GM23338 (cell line): Measurements from ENCODE around the gene ATAD2B. TPM values are rescaled to one million over a fixed set of nuclear protein-coding genes. Genes with fewer than 3 reads are reported as not detected.

Experiments used
- ATAC-seq: fragments of 200-7000 bp; cut with Tn5 transposase; 3 replicates; pipeline ENCODE4 v1.9.1; 2020
- DNase-seq: peaks from one replicate; pipeline ENCODE4 v3.0.0-alpha.2; 2015; ENCODE audit warnings: low spot score
- H2AFZ ChIP-seq: fragments of 200-600 bp; sonication (generic); 2 replicates; pipeline ENCODE4 v1.8.0; 2016; ENCODE audit warnings: antibody characterized with exemption, mild to moderate bottlenecking, moderate library complexity
- H3F3A ChIP-seq: fragments of 200-600 bp; sonication (generic); replicated peaks from 2 replicates; pipeline ENCODE4 v1.8.0; 2017; ENCODE audit warnings: antibody characterized with exemption, mixed run types, low read depth
- H3K27ac ChIP-seq: fragments of 200-600 bp; sonication (generic); 2 replicates; pipeline ENCODE4 v1.6.1; 2016; ENCODE audit warnings: low read depth
- H3K27me3 ChIP-seq: fragments of 200-600 bp; sonication (generic); 2 replicates; pipeline ENCODE4 v1.8.0; 2016; ENCODE audit warnings: mild to moderate bottlenecking, mixed run types, moderate library complexity; ENCODE audit not compliant: insufficient read depth
- H3K36me3 ChIP-seq: fragments of 200-600 bp; sonication (generic); 2 replicates; pipeline ENCODE4 v1.8.0; 2016; ENCODE audit warnings: mild to moderate bottlenecking; ENCODE audit not compliant: insufficient read depth
- H3K4me1 ChIP-seq: fragments of 200-600 bp; sonication (generic); 2 replicates; pipeline ENCODE4 v1.8.0; 2016; ENCODE audit warnings: mild to moderate bottlenecking, moderate library complexity; ENCODE audit not compliant: insufficient read depth
- H3K4me2 ChIP-seq: fragments of 200-600 bp; sonication (generic); 2 replicates; pipeline ENCODE4 v1.7.1; 2017; ENCODE audit warnings: mixed run types
- H3K4me3 ChIP-seq: fragments of 200-600 bp; sonication (generic); 2 replicates; pipeline ENCODE4 v1.6.1; 2016; ENCODE audit warnings: mixed run types
- H3K79me2 ChIP-seq: fragments of 200-600 bp; sonication (generic); replicated peaks from 2 replicates; pipeline ENCODE4 v1.8.0; 2017; ENCODE audit warnings: mild to moderate bottlenecking; ENCODE audit not compliant: insufficient read depth
- H3K9me2 ChIP-seq: fragments of 200-600 bp; sonication (generic); 2 replicates; pipeline ENCODE4 v1.8.0; 2017; ENCODE audit not compliant: insufficient read depth
- H4K20me1 ChIP-seq: fragments of 200-600 bp; sonication (generic); replicated peaks from 2 replicates; pipeline ENCODE4 v1.8.0; 2017; ENCODE audit warnings: mild to moderate bottlenecking; ENCODE audit not compliant: insufficient read depth
- H3K27ac Mint-ChIP-seq: 2 replicates; pipeline ENCODE4 v1.8.0; 2020; ENCODE audit warnings: inconsistent platforms, mild to moderate bottlenecking, moderate library complexity, mixed read lengths
- H3K27me3 Mint-ChIP-seq: 3 replicates; pipeline ENCODE4 v1.8.0; 2022; ENCODE audit warnings: low read depth, mild to moderate bottlenecking, moderate library complexity, mixed read lengths, inconsistent platforms; ENCODE audit not compliant: insufficient read depth, poor library complexity
- H3K36me3 Mint-ChIP-seq: 3 replicates; pipeline ENCODE4 v1.8.0; 2021; ENCODE audit warnings: low read depth, mild to moderate bottlenecking, inconsistent platforms, moderate library complexity, mixed read lengths
- H3K4me1 Mint-ChIP-seq: 3 replicates; pipeline ENCODE4 v1.8.0; 2020; ENCODE audit warnings: mild to moderate bottlenecking, inconsistent platforms, mixed read lengths
- H3K4me3 Mint-ChIP-seq: 3 replicates; pipeline ENCODE4 v1.8.0; 2021; ENCODE audit warnings: moderate library complexity, mild to moderate bottlenecking, inconsistent platforms, mixed read lengths
- H3K9me3 Mint-ChIP-seq: 3 replicates; pipeline ENCODE4 v1.8.0; 2020; ENCODE audit warnings: moderate library complexity, mild to moderate bottlenecking, inconsistent platforms, mixed read lengths
- CREB1 ChIP-seq: fragments of 250-450 bp; sonication (Bioruptor Pico); IDR thresholded peaks from 2 replicates; pipeline ENCODE4 v1.5.0; 2020; ENCODE audit warnings: low read depth, mild to moderate bottlenecking, moderate library complexity
- NANOG ChIP-seq: IDR thresholded peaks from 2 replicates; pipeline ENCODE4 v1.6.1; 2016; ENCODE audit warnings: antibody characterized with exemption, borderline replicate concordance
- POLR2AphosphoS5 ChIP-seq: IDR thresholded peaks from 2 replicates; pipeline ENCODE4 v1.6.1; 2016; ENCODE audit warnings: antibody characterized with exemption, low read depth
- STAT1 ChIP-seq: IDR thresholded peaks from one replicate; pipeline ENCODE4 v1.6.1; 2016; ENCODE audit warnings: antibody characterized with exemption; ENCODE audit not compliant: unreplicated experiment
- ZNF114 ChIP-seq: fragments of 250-450 bp; sonication (Bioruptor Pico); IDR thresholded peaks from 2 replicates; pipeline ENCODE4 v1.5.0; 2020; ENCODE audit warnings: mild to moderate bottlenecking, moderate library complexity
- ZNF331 ChIP-seq: fragments of 250-450 bp; sonication (Bioruptor Pico); IDR thresholded peaks from 2 replicates; pipeline ENCODE4 v1.5.0; 2020; ENCODE audit warnings: low read depth, mild to moderate bottlenecking, moderate library complexity
- polyA plus RNA-seq: library from polyadenylated mRNA; unstranded; fragments of >200 nt; fragmentation: Nextera tagmentation; extraction: Ambion mirVana; gene quantifications from 2 replicates; pipeline ENCODE4 v1.2.1, GENCODE V29; 2016
- total RNA-seq: library from RNA; depleted of rRNA; stranded (reverse); fragments of >200 nt; shearing (Covaris generic); gene quantifications from 2 replicates; pipeline ENCODE4 v1.2.3, GENCODE V29; 2014
- TF ChIP-seq, protein P1 (sequence below), 2 experiments: fragments of 200-600 bp in 1 of 2; sonication (generic) in 1 of 2; conservative IDR thresholded peaks; 2 replicates each; pipeline versions ENCODE4 v1.5.1 to v1.6.1; 2016 to 2017; ENCODE audit warnings: antibody characterized with exemption in 2 of 2, low read depth in 2 of 2, mild to moderate bottlenecking in 2 of 2, moderate library complexity in 1 of 2
- TF ChIP-seq, protein P2 (sequence below): IDR thresholded peaks from 2 replicates; pipeline ENCODE4 v1.6.1; 2016; ENCODE audit warnings: antibody characterized with exemption
- TF ChIP-seq, protein P3 (sequence below): IDR thresholded peaks from one replicate; pipeline ENCODE4 v1.6.1; 2018; ENCODE audit warnings: antibody characterized with exemption; ENCODE audit not compliant: unreplicated experiment
- TF ChIP-seq, protein P4 (sequence below): fragments of 250-450 bp; sonication (Bioruptor Pico); IDR thresholded peaks from 2 replicates; pipeline ENCODE4 v1.5.0; 2020; ENCODE audit warnings: mild to moderate bottlenecking, moderate library complexity

Gene ATAD2B
- total and polyA plus RNA-seq, 2 experiments from 2014 or later: 12.4 to 19.3 TPM

DNA sequence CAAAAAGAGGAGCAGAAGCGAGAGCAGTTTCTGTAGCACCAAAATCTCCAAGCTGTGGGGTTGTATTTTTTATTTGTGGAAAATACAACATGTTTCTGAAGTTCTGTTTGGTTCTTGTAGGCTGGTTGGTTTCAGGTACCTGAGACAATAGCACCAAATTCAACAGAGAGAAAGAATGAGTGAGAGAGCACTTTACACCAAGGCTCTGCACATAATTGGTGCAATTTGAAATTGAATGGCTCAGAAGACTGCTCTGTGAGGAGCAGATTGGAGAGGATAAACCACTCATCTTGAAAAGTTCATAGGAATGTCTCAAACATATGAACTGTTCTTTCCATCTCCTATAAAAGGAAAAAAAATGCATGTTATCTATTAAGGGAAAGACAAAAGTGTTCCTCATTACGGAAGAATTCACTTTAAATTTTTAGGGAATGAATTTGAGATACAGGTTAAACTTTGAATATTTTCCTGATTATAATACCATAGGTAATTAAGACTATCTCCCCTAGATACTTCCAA lies 175.1 kb downstream of the ATAD2B start (continued):
- TF ChIP-seq ZNF331 (no peak), POLR2AphosphoS5 (no peak)

DNA sequence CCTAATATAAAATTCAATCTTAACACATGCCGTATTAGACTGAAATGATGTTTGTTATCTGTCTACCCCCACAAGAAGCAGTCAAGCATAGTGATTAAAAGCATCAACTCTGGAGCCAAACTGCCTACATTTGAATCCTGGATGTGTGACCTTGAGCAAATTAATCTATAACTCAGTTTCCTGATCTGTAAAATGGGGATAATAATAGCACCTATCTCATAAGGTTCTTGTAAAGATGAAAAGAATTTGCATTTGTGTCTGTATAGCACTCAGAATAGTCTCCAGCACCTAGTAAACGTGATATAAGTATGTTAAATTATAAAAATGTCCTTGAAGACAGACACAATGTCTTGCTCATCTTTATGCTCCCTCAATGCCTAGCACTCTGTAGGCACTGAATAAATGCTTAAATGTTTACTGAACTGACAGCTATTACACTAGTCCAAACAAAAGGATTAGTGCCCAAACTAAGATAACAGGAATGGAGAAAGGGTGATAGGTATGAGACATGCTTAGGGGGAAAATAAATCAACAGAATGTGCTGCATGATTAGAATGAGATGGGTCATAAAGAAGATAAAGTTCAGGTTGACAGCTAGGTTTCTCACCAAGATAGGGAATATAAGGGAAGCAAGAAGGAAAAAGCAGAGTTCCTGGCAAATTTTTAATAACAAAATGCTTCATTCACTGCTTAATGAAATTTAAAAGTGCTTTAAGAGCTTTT lies 180.6 kb downstream of the ATAD2B start:
- no peak overlapping the region for H3K27ac ChIP-seq
- no peaks in the 10 kb centered on the region for H3K27me3 Mint-ChIP-seq
- no peak overlapping the region for H3K27ac Mint-ChIP-seq
- H3K36me3 Mint-ChIP-seq: peaks cover 9% of the 10 kb centered on the region
- H3K36me3 ChIP-seq: no peaks in the 10 kb centered on the region
- H3K4me3 Mint-ChIP-seq: no peak overlapping the region
- H3K9me3 Mint-ChIP-seq: no peaks in the 10 kb centered on the region; the same call in 2 of the 3 replicates
- H3K4me2 ChIP-seq: no peak overlapping the region
- no peak for ATAC-seq
- H3K27me3 ChIP-seq: no peaks in the 10 kb centered on the region
- H3K4me3 ChIP-seq: no peak overlapping the region
- H2AFZ ChIP-seq: no peak overlapping the region
- H3F3A ChIP-seq: no peaks in the 10 kb centered on the region
- TF ChIP-seq CREB1 (CRISPR knock-in tag) (no peak), ZNF331 (no peak), STAT1 (no peak), ZNF114 (CRISPR knock-in tag) (no peak), NANOG (no peak)
- TF ChIP-seq, protein P1, sequence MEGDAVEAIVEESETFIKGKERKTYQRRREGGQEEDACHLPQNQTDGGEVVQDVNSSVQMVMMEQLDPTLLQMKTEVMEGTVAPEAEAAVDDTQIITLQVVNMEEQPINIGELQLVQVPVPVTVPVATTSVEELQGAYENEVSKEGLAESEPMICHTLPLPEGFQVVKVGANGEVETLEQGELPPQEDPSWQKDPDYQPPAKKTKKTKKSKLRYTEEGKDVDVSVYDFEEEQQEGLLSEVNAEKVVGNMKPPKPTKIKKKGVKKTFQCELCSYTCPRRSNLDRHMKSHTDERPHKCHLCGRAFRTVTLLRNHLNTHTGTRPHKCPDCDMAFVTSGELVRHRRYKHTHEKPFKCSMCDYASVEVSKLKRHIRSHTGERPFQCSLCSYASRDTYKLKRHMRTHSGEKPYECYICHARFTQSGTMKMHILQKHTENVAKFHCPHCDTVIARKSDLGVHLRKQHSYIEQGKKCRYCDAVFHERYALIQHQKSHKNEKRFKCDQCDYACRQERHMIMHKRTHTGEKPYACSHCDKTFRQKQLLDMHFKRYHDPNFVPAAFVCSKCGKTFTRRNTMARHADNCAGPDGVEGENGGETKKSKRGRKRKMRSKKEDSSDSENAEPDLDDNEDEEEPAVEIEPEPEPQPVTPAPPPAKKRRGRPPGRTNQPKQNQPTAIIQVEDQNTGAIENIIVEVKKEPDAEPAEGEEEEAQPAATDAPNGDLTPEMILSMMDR (conservative IDR thresholded peaks at IDR 0.05; ENCODE audit: low read depth in 2 of 2): no peak
- TF ChIP-seq, protein P2, sequence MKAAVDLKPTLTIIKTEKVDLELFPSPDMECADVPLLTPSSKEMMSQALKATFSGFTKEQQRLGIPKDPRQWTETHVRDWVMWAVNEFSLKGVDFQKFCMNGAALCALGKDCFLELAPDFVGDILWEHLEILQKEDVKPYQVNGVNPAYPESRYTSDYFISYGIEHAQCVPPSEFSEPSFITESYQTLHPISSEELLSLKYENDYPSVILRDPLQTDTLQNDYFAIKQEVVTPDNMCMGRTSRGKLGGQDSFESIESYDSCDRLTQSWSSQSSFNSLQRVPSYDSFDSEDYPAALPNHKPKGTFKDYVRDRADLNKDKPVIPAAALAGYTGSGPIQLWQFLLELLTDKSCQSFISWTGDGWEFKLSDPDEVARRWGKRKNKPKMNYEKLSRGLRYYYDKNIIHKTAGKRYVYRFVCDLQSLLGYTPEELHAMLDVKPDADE: no peak
- TF ChIP-seq, protein P3, sequence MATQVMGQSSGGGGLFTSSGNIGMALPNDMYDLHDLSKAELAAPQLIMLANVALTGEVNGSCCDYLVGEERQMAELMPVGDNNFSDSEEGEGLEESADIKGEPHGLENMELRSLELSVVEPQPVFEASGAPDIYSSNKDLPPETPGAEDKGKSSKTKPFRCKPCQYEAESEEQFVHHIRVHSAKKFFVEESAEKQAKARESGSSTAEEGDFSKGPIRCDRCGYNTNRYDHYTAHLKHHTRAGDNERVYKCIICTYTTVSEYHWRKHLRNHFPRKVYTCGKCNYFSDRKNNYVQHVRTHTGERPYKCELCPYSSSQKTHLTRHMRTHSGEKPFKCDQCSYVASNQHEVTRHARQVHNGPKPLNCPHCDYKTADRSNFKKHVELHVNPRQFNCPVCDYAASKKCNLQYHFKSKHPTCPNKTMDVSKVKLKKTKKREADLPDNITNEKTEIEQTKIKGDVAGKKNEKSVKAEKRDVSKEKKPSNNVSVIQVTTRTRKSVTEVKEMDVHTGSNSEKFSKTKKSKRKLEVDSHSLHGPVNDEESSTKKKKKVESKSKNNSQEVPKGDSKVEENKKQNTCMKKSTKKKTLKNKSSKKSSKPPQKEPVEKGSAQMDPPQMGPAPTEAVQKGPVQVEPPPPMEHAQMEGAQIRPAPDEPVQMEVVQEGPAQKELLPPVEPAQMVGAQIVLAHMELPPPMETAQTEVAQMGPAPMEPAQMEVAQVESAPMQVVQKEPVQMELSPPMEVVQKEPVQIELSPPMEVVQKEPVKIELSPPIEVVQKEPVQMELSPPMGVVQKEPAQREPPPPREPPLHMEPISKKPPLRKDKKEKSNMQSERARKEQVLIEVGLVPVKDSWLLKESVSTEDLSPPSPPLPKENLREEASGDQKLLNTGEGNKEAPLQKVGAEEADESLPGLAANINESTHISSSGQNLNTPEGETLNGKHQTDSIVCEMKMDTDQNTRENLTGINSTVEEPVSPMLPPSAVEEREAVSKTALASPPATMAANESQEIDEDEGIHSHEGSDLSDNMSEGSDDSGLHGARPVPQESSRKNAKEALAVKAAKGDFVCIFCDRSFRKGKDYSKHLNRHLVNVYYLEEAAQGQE: no peak
- TF ChIP-seq, protein P4, sequence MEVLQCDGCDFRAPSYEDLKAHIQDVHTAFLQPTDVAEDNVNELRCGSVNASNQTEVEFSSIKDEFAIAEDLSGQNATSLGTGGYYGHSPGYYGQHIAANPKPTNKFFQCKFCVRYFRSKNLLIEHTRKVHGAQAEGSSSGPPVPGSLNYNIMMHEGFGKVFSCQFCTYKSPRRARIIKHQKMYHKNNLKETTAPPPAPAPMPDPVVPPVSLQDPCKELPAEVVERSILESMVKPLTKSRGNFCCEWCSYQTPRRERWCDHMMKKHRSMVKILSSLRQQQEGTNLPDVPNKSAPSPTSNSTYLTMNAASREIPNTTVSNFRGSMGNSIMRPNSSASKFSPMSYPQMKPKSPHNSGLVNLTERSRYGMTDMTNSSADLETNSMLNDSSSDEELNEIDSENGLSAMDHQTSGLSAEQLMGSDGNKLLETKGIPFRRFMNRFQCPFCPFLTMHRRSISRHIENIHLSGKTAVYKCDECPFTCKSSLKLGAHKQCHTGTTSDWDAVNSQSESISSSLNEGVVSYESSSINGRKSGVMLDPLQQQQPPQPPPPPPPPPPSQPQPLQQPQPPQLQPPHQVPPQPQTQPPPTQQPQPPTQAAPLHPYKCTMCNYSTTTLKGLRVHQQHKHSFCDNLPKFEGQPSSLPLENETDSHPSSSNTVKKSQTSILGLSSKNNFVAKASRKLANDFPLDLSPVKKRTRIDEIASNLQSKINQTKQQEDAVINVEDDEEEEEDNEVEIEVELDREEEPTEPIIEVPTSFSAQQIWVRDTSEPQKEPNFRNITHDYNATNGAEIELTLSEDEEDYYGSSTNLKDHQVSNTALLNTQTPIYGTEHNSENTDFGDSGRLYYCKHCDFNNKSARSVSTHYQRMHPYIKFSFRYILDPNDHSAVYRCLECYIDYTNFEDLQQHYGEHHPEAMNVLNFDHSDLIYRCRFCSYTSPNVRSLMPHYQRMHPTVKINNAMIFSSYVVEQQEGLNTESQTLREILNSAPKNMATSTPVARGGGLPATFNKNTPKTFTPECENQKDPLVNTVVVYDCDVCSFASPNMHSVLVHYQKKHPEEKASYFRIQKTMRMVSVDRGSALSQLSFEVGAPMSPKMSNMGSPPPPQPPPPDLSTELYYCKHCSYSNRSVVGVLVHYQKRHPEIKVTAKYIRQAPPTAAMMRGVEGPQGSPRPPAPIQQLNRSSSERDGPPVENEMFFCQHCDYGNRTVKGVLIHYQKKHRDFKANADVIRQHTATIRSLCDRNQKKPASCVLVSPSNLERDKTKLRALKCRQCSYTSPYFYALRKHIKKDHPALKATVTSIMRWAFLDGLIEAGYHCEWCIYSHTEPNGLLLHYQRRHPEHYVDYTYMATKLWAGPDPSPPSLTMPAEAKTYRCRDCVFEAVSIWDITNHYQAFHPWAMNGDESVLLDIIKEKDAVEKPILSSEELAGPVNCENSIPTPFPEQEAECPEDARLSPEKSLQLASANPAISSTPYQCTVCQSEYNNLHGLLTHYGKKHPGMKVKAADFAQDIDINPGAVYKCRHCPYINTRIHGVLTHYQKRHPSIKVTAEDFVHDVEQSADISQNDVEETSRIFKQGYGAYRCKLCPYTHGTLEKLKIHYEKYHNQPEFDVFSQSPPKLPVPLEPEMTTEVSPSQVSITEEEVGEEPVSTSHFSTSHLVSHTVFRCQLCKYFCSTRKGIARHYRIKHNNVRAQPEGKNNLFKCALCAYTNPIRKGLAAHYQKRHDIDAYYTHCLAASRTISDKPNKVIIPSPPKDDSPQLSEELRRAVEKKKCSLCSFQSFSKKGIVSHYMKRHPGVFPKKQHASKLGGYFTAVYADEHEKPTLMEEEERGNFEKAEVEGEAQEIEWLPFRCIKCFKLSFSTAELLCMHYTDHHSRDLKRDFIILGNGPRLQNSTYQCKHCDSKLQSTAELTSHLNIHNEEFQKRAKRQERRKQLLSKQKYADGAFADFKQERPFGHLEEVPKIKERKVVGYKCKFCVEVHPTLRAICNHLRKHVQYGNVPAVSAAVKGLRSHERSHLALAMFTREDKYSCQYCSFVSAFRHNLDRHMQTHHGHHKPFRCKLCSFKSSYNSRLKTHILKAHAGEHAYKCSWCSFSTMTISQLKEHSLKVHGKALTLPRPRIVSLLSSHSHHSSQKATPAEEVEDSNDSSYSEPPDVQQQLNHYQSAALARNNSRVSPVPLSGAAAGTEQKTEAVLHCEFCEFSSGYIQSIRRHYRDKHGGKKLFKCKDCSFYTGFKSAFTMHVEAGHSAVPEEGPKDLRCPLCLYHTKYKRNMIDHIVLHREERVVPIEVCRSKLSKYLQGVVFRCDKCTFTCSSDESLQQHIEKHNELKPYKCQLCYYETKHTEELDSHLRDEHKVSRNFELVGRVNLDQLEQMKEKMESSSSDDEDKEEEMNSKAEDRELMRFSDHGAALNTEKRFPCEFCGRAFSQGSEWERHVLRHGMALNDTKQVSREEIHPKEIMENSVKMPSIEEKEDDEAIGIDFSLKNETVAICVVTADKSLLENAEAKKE: no peak
- no peak for DNase-seq
- no peaks in the 10 kb centered on the region for H3K79me2 ChIP-seq
- 0 out of 2 replicates have a peak, but pooled peaks cover 4% of the 10 kb centered on the region for H4K20me1 ChIP-seq
- no peaks in the 10 kb centered on the region for H3K9me2 ChIP-seq
- H3K4me1 ChIP-seq: peaks cover 8% of the 10 kb centered on the region
- peaks cover 13% of the 10 kb centered on the region for H3K4me1 Mint-ChIP-seq
